ENCODE measurements around the gene NDUFS2.

Gene NDUFS2

GRCh38 chr1:161196521-161197451, 5.4 kb upstream of the NDUFS2 start:
- no peak for FAIRE-seq

GRCh38 chr1:161197560-161198193, 4.5 kb upstream of the NDUFS2 start:
- no peak for FAIRE-seq

- FAIRE-seq: no peak
Measured at GRCh38 chr1:161198194-161198896, 3.8 kb upstream of the NDUFS2 start.

- no peak for FAIRE-seq
Measured at GRCh38 chr1:161198897-161199431, 3.2 kb upstream of the NDUFS2 start, which contains the start of gene ADAMTS4. Gene ADAMTS4 (minus strand): TSS chr1:161199054. CDS start chr1:161198627, 427 bp downstream.

GRCh38 chr1:161199506-161200139, 2.5 kb upstream of the NDUFS2 start:
- FAIRE-seq: no peak

GRCh38 chr1:161200421-161200991, 1.7 kb upstream of the NDUFS2 start:
- no peak for FAIRE-seq

- FAIRE-seq: no peak
Measured at GRCh38 chr1:161200992-161201835, 953 bp upstream of the NDUFS2 start.

- FAIRE-seq: no peak
Measured at GRCh38 chr1:161206411-161207140, 4.4 kb downstream of the NDUFS2 start.

GRCh38 chr1:161207173-161207572, 5.0 kb downstream of the NDUFS2 start:
- no peak for FAIRE-seq

GRCh38 chr1:161209790-161210409, 7.7 kb downstream of the NDUFS2 start:
- peak; percentile 47 for FAIRE-seq

- FAIRE-seq: no peak
Measured at GRCh38 chr1:161214369-161214768, 12.2 kb downstream of the NDUFS2 start.

- FAIRE-seq: no peak
Measured at GRCh38 chr1:161215076-161215475, 12.9 kb downstream of the NDUFS2 start, which contains the start of gene FCER1G. Gene FCER1G (plus strand): TSS chr1:161215295. CDS start chr1:161215322, 27 bp downstream.

GRCh38 chr1:161216945-161217712, 15.0 kb downstream of the NDUFS2 start:
- FAIRE-seq: no peak

- FAIRE-seq: no peak
Measured at GRCh38 chr1:161217831-161218230, 15.7 kb downstream of the NDUFS2 start.

GRCh38 chr1:161218301-161219077, 16.3 kb downstream of the NDUFS2 start:
- no peak for FAIRE-seq

- no peak for FAIRE-seq
Measured at GRCh38 chr1:161219078-161219892, 17.1 kb downstream of the NDUFS2 start.

GRCh38 chr1:161220002-161220401, 17.8 kb downstream of the NDUFS2 start:
- FAIRE-seq: no peak

Measured in TTC549 (cell line).